ENCODE data around the gene ALG1. TPM values are rescaled to one million over a fixed set of nuclear protein-coding genes. Genes with fewer than 3 reads are reported as not detected.
A peak's percentile ranks its signal among the peaks of the same experiment; 100 is the strongest.

The ALG1 gene
- total and polyA plus RNA-seq, 2 donors from 2014 or later: 23.4 to 26.4 TPM

GRCh38 chr16:5040451-5040850 lies 31.2 kb upstream of the ALG1 start:
- Histone ChIP-seq H3K36me3 (ENCODE audit: control insufficient read depth in 2 of 3, insufficient read depth in 3 of 3, low read length in 3 of 3) (peaks cover 0 to 3% (median 0%) of the 10 kb centered on the region in 3 donors), H3K27ac (ENCODE audit: low read depth in 2 of 2, low read length in 2 of 2) (no peak overlapping the region), H3K4me3 (ENCODE audit: low read length in 3 of 3) (no peak overlapping the region), H3K9ac (ENCODE audit: low read length in 3 of 3) (no peak overlapping the region), H3K9me3 (ENCODE audit: control insufficient read depth in 2 of 3, insufficient read depth in 1 of 3, low read length in 3 of 3) (no peaks in the 10 kb centered on the region), H3K4me1 (ENCODE audit: control insufficient read depth in 2 of 3, insufficient read depth in 2 of 3, low read depth in 1 of 3, low read length in 3 of 3) (no peaks in the 10 kb centered on the region), H3K27me3 (ENCODE audit: control insufficient read depth, insufficient read depth, low read length) (no peaks in the 10 kb centered on the region)
- DNase-seq (no peak), FAIRE-seq (no peak)
- intact Hi-C loops (cut with DNase I): no loop called here
- TF ChIP-seq CTCF (IDR thresholded peaks at IDR 0.05; ENCODE audit: borderline replicate concordance, extremely low read depth, insufficient read depth): no peak

DNA sequence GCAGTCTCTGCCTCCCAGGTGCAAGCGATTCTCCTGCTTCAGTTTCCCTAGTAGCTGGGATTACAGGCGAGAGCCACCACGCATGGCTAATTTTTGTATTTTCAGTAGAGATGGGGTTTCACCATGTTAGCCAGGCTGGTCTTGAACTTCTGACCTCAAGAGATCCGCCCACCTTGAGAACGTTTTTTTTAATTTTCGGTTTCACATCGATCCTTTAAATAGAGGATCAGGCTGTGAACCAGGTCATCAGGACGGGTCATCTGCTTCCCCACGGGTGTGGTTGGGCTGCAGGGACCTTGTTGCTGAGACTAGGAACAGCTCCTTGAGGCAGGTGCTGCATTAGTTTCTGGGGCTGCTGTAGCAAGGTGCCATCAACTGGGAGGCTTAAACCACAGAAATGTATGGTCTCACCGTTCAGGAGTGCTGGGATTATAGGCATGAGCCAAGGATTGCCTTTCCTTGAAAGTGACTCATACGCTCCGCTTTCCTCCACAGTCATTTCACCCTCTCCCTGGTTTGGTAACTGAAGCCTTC lies 30.0 kb upstream of the ALG1 start:
- Histone ChIP-seq H3K27me3 (ENCODE audit: control insufficient read depth, insufficient read depth, low read length) (no peaks in the 10 kb centered on the region), H3K9ac (ENCODE audit: low read length in 3 of 3) (no peak overlapping the region), H3K4me3 (ENCODE audit: low read length in 3 of 3) (no peak overlapping the region), H3K36me3 (ENCODE audit: control insufficient read depth in 2 of 3, insufficient read depth in 3 of 3, low read length in 3 of 3) (peaks cover 0 to 3% (median 0%) of the 10 kb centered on the region in 3 donors), H3K27ac (ENCODE audit: low read depth in 2 of 2, low read length in 2 of 2) (no peak overlapping the region), H3K4me1 (ENCODE audit: control insufficient read depth in 2 of 3, insufficient read depth in 2 of 3, low read depth in 1 of 3, low read length in 3 of 3) (no peaks in the 10 kb centered on the region), H3K9me3 (ENCODE audit: control insufficient read depth in 2 of 3, insufficient read depth in 1 of 3, low read length in 3 of 3) (no peaks in the 10 kb centered on the region)
- DNase-seq (peak in 3 of 5 donors; percentile 50 to 57 (median 53)), FAIRE-seq (no peak)
- TF ChIP-seq CTCF (IDR thresholded peaks at IDR 0.05; ENCODE audit: borderline replicate concordance, extremely low read depth, insufficient read depth): no peak
- intact Hi-C loops (cut with DNase I): no loop called here

- no peak overlapping the region for H3K27ac ChIP-seq (ENCODE audit: low read depth in 2 of 2, low read length in 2 of 2)
- intact Hi-C loops (cut with DNase I): no loop called here
- H3K9ac ChIP-seq (ENCODE audit: low read length in 3 of 3): no peak overlapping the region
- H3K36me3 ChIP-seq (ENCODE audit: control insufficient read depth in 2 of 3, insufficient read depth in 3 of 3, low read length in 3 of 3): peaks cover 0 to 3% (median 0%) of the 10 kb centered on the region in 3 donors
- no peaks in the 10 kb centered on the region for H3K4me1 ChIP-seq (ENCODE audit: control insufficient read depth in 2 of 3, insufficient read depth in 2 of 3, low read depth in 1 of 3, low read length in 3 of 3)
- H3K27me3 ChIP-seq (ENCODE audit: control insufficient read depth, insufficient read depth, low read length): no peaks in the 10 kb centered on the region
- DNase-seq: peak in 2 of 5 donors; percentile 25 to 26
- FAIRE-seq: no peak
- H3K4me3 ChIP-seq (ENCODE audit: low read length in 3 of 3): no peak overlapping the region
- TF ChIP-seq CTCF (IDR thresholded peaks at IDR 0.05; ENCODE audit: borderline replicate concordance, extremely low read depth, insufficient read depth): no peak
- H3K9me3 ChIP-seq (ENCODE audit: control insufficient read depth in 2 of 3, insufficient read depth in 1 of 3, low read length in 3 of 3): no peaks in the 10 kb centered on the region
These were observed 29.0 kb upstream of the ALG1 start for GRCh38 chr16:5042574-5043171.

Data from kidney (tissue), 14 donors.